Astrocyte (in vitro differentiated cells and primary cell): ENCODE results near the gene ICAM5. TPM values are rescaled to one million over a fixed set of nuclear protein-coding genes. Genes with fewer than 3 reads are reported as not detected.

ENCODE experiments used
- DNase-seq: peaks from one replicate; pipeline ENCODE4 v3.0.0-alpha.2; 2010; ENCODE audit warnings: low read depth
- FAIRE-seq: peaks from 2 replicates; lab custom pipeline; 2011; peaks lifted over from hg19 to GRCh38; lab: Jason Lieb, UNC
- H2AFZ ChIP-seq: 2 replicates; pipeline ENCODE4 v1.6.0; 2012; ENCODE audit warnings: low read depth, low read length, inconsistent platforms
- H3K27ac ChIP-seq: 2 replicates; pipeline ENCODE4 v1.5.1; 2011; ENCODE audit warnings: low read depth, low read length, inconsistent platforms
- H3K27me3 ChIP-seq: 2 replicates; pipeline ENCODE4 v1.6.0; 2011; ENCODE audit warnings: low read length, inconsistent platforms; ENCODE audit not compliant: insufficient read depth
- H3K36me3 ChIP-seq: 2 replicates; pipeline ENCODE4 v1.5.1; 2011; ENCODE audit warnings: low read length, inconsistent platforms; ENCODE audit not compliant: insufficient read depth
- H3K4me1 ChIP-seq: 2 replicates; pipeline ENCODE4 v1.5.1; 2011; ENCODE audit warnings: low read length, inconsistent platforms; ENCODE audit not compliant: insufficient read depth
- H3K4me2 ChIP-seq: 2 replicates; pipeline ENCODE4 v1.6.0; 2012; ENCODE audit warnings: low read length, inconsistent platforms
- H3K4me3 ChIP-seq: 2 replicates; pipeline ENCODE4 v1.5.1; 2011; ENCODE audit warnings: low read depth, mild to moderate bottlenecking, low read length, inconsistent platforms; ENCODE audit not compliant: insufficient read depth
- H3K79me2 ChIP-seq: 2 replicates; pipeline ENCODE4 v1.6.0; 2012; ENCODE audit warnings: mild to moderate bottlenecking, low read length, inconsistent platforms; ENCODE audit not compliant: insufficient read depth
- H3K9ac ChIP-seq: 2 replicates; pipeline ENCODE4 v1.6.0; 2012; ENCODE audit warnings: mild to moderate bottlenecking, low read length, inconsistent platforms
- H3K9me3 ChIP-seq: 2 replicates; pipeline ENCODE4 v1.5.1; 2012; ENCODE audit warnings: low read depth, mild to moderate bottlenecking, low read length, inconsistent platforms; ENCODE audit not compliant: insufficient read depth
- H4K20me1 ChIP-seq: 2 replicates; pipeline ENCODE4 v1.6.0; 2012; ENCODE audit warnings: low read length, inconsistent platforms; ENCODE audit not compliant: insufficient read depth
- H3K27ac Mint-ChIP-seq: one replicate; pipeline ENCODE4 v1.8.0; 2021; ENCODE audit warnings: mild to moderate bottlenecking, mixed read lengths; ENCODE audit not compliant: unreplicated experiment
- H3K27me3 Mint-ChIP-seq: one replicate; pipeline ENCODE4 v1.8.0; 2021; ENCODE audit warnings: low read depth, mixed read lengths; ENCODE audit not compliant: unreplicated experiment
- H3K36me3 Mint-ChIP-seq: one replicate; pipeline ENCODE4 v1.8.0; 2021; ENCODE audit warnings: low read depth, mixed read lengths; ENCODE audit not compliant: unreplicated experiment
- H3K4me1 Mint-ChIP-seq: one replicate; pipeline ENCODE4 v1.8.0; 2021; ENCODE audit warnings: low read depth, mixed read lengths; ENCODE audit not compliant: unreplicated experiment
- H3K4me3 Mint-ChIP-seq: one replicate; pipeline ENCODE4 v1.8.0; 2021; ENCODE audit warnings: mild to moderate bottlenecking, moderate library complexity, mixed read lengths; ENCODE audit not compliant: unreplicated experiment
- H3K9me3 Mint-ChIP-seq: one replicate; pipeline ENCODE4 v1.8.0; 2021; ENCODE audit warnings: mild to moderate bottlenecking, mixed read lengths; ENCODE audit not compliant: unreplicated experiment
- EZH2 ChIP-seq: IDR thresholded peaks from 2 replicates; pipeline ENCODE4 v1.6.1; 2012; ENCODE audit warnings: mild to moderate bottlenecking, low read length, inconsistent platforms; ENCODE audit not compliant: insufficient read depth
- total RNA-seq: library from RNA; stranded (reverse); gene quantifications from 2 replicates; pipeline ENCODE4 v1.2.1, GENCODE V29; 2021
- TF ChIP-seq, protein P1 (sequence below): IDR thresholded peaks from 2 replicates; pipeline ENCODE4 v1.5.1; 2011; ENCODE audit warnings: low read depth, mild to moderate bottlenecking, inconsistent platforms, low read length, moderate library complexity; ENCODE audit not compliant: insufficient read depth

ICAM5 gene
- total RNA-seq, 1 donor from 2014 or later = 0.07 TPM

DNA sequence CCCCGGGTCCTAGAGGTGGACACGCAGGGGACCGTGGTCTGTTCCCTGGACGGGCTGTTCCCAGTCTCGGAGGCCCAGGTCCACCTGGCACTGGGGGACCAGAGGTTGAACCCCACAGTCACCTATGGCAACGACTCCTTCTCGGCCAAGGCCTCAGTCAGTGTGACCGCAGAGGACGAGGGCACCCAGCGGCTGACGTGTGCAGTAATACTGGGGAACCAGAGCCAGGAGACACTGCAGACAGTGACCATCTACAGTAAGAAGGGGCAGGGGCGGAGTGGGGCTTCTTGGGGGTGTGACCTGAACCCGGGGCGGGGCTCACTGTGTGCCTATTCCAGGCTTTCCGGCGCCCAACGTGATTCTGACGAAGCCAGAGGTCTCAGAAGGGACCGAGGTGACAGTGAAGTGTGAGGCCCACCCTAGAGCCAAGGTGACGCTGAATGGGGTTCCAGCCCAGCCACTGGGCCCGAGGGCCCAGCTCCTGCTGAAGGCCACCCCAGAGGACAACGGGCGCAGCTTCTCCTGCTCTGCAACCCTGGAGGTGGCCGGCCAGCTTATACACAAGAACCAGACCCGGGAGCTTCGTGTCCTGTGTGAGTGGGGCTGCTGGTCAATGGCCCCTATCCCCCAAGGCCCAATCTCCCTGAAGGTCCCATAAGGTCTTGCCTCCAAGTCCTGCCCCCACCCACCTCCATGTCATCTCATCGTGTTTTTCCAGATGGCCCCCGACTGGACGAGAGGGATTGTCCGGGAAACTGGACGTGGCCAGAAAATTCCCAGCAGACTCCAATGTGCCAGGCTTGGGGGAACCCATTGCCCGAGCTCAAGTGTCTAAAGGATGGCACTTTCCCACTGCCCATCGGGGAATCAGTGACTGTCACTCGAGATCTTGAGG lies 5.4 kb upstream of the ICAM5 start:
- Mint-ChIP-seq H3K27ac (no peak overlapping the region), H3K4me1 (peaks cover 5% of the 10 kb centered on the region)
- FAIRE-seq = no peak

DNA sequence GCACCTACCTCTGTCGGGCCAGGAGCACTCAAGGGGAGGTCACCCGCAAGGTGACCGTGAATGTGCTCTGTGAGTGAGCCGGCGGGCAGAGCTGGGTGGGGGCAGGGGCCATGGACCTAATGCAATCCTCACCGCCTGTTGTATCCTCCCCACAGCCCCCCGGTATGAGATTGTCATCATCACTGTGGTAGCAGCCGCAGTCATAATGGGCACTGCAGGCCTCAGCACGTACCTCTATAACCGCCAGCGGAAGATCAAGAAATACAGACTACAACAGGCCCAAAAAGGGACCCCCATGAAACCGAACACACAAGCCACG lies 4.8 kb upstream of the ICAM5 start:
- Histone ChIP-seq H3K27me3 (peaks cover 14% of the 10 kb centered on the region), H3K27ac (no peak overlapping the region), H3K9ac (no peak overlapping the region), H3K4me2 (no peak overlapping the region), H3K4me1 (peaks cover 9% of the 10 kb centered on the region), H4K20me1 (no peaks in the 10 kb centered on the region), H3K79me2 (no peaks in the 10 kb centered on the region), H2AFZ (no peak overlapping the region), H3K36me3 (no peaks in the 10 kb centered on the region), H3K9me3 (no peaks in the 10 kb centered on the region), H3K4me3 (no peak overlapping the region)
- no peak overlapping the region for H3K27ac Mint-ChIP-seq
- no peaks in the 10 kb centered on the region for H3K36me3 Mint-ChIP-seq
- peaks cover 49% of the 10 kb centered on the region for H3K27me3 Mint-ChIP-seq
- DNase-seq (no peak), FAIRE-seq (no peak)
- peaks cover 2% of the 10 kb centered on the region for H3K9me3 Mint-ChIP-seq
- H3K4me1 Mint-ChIP-seq = peaks cover 5% of the 10 kb centered on the region
- H3K4me3 Mint-ChIP-seq = no peak overlapping the region
- TF ChIP-seq, protein P1, sequence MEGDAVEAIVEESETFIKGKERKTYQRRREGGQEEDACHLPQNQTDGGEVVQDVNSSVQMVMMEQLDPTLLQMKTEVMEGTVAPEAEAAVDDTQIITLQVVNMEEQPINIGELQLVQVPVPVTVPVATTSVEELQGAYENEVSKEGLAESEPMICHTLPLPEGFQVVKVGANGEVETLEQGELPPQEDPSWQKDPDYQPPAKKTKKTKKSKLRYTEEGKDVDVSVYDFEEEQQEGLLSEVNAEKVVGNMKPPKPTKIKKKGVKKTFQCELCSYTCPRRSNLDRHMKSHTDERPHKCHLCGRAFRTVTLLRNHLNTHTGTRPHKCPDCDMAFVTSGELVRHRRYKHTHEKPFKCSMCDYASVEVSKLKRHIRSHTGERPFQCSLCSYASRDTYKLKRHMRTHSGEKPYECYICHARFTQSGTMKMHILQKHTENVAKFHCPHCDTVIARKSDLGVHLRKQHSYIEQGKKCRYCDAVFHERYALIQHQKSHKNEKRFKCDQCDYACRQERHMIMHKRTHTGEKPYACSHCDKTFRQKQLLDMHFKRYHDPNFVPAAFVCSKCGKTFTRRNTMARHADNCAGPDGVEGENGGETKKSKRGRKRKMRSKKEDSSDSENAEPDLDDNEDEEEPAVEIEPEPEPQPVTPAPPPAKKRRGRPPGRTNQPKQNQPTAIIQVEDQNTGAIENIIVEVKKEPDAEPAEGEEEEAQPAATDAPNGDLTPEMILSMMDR = no peak
- TF ChIP-seq EZH2 = no peak

More for the DNA sequence above, 5.4 kb upstream of the ICAM5 start:
- H3K27me3 ChIP-seq = peaks cover 13% of the 10 kb centered on the region
- H3K79me2 ChIP-seq = no peaks in the 10 kb centered on the region
- H3K4me1 ChIP-seq = peaks cover 9% of the 10 kb centered on the region
- H4K20me1 ChIP-seq = no peaks in the 10 kb centered on the region
- H3K36me3 Mint-ChIP-seq = no peaks in the 10 kb centered on the region
- TF ChIP-seq, protein P1 = no peak
- TF ChIP-seq EZH2 = no peak
- H3K27me3 Mint-ChIP-seq = peaks cover 49% of the 10 kb centered on the region
- H3K27ac ChIP-seq = no peak overlapping the region
- no peak overlapping the region for H3K4me2 ChIP-seq
- peaks cover 2% of the 10 kb centered on the region for H3K9me3 Mint-ChIP-seq
- H2AFZ ChIP-seq = no peak overlapping the region
- no peak overlapping the region for H3K4me3 ChIP-seq
- H3K9me3 ChIP-seq = no peaks in the 10 kb centered on the region
- H3K4me3 Mint-ChIP-seq = no peak overlapping the region
- H3K36me3 ChIP-seq = no peaks in the 10 kb centered on the region
- H3K9ac ChIP-seq = no peak overlapping the region
- DNase-seq = no peak

DNA sequence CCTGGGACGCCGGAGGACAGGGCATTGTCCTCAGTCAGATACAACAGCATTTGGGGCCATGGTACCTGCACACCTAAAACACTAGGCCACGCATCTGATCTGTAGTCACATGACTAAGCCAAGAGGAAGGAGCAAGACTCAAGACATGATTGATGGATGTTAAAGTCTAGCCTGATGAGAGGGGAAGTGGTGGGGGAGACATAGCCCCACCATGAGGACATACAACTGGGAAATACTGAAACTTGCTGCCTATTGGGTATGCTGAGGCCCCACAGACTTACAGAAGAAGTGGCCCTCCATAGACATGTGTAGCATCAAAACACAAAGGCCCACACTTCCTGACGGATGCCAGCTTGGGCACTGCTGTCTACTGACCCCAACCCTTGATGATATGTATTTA lies 4.4 kb upstream of the ICAM5 start:
- Histone ChIP-seq H3K36me3 (no peaks in the 10 kb centered on the region), H4K20me1 (peaks cover 3% of the 10 kb centered on the region), H2AFZ (no peak overlapping the region), H3K27ac (no peak overlapping the region), H3K79me2 (no peaks in the 10 kb centered on the region), H3K9ac (no peak overlapping the region), H3K27me3 (peaks cover 19% of the 10 kb centered on the region), H3K4me2 (no peak overlapping the region), H3K4me1 (peaks cover 12% of the 10 kb centered on the region), H3K9me3 (no peaks in the 10 kb centered on the region), H3K4me3 (no peak overlapping the region)
- peaks cover 5% of the 10 kb centered on the region for H3K4me1 Mint-ChIP-seq
- TF ChIP-seq, protein P1 = no peak
- TF ChIP-seq EZH2 = no peak
- no peak for DNase-seq
- H3K9me3 Mint-ChIP-seq = peaks cover 6% of the 10 kb centered on the region
- H3K36me3 Mint-ChIP-seq = no peaks in the 10 kb centered on the region
- no peak for FAIRE-seq
- no peak overlapping the region for H3K27ac Mint-ChIP-seq
- H3K27me3 Mint-ChIP-seq = peaks cover 54% of the 10 kb centered on the region
- H3K4me3 Mint-ChIP-seq = no peak overlapping the region
